Embryonic facial prominence (tissue), 1 donor: ENCODE data around the gene DGAT2.

Experiments
- DNase-seq: peaks from one replicate; pipeline ENCODE4 v3.0.0-alpha.2; 2016; ENCODE audit errors: extremely low spot score

The DGAT2 gene

DNA sequence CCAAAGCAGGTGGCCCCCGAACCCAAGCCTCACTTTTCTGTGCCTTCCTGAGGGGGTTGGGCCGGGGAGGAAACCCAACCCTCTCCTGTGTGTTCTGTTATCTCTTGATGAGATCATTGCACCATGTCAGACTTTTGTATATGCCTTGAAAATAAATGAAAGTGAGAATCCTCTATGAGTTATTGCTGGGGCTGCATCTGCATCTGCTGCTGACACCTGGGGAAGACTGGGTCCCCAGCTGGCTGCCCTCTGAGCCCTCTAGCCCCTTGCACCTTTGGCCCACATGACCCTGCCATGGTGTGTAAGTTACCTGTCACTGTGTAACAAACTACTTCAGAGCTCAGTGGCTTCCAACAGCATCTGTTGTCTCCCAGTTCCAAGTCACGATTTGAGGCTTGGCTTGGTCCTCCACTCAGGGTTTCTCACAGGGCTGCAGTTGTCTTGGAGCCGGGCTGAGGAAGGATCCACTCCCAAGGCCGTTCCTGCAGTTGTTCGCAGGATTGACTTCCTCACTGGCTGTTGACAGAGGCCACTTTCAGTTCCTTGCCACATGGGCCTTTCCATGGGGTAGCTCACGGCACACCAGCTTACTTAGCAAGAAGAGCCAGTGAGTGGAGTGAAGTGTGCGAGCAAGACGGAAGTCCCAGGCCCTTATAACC lies 32.9 kb downstream of the DGAT2 start:
- no peak for DNase-seq

DNA sequence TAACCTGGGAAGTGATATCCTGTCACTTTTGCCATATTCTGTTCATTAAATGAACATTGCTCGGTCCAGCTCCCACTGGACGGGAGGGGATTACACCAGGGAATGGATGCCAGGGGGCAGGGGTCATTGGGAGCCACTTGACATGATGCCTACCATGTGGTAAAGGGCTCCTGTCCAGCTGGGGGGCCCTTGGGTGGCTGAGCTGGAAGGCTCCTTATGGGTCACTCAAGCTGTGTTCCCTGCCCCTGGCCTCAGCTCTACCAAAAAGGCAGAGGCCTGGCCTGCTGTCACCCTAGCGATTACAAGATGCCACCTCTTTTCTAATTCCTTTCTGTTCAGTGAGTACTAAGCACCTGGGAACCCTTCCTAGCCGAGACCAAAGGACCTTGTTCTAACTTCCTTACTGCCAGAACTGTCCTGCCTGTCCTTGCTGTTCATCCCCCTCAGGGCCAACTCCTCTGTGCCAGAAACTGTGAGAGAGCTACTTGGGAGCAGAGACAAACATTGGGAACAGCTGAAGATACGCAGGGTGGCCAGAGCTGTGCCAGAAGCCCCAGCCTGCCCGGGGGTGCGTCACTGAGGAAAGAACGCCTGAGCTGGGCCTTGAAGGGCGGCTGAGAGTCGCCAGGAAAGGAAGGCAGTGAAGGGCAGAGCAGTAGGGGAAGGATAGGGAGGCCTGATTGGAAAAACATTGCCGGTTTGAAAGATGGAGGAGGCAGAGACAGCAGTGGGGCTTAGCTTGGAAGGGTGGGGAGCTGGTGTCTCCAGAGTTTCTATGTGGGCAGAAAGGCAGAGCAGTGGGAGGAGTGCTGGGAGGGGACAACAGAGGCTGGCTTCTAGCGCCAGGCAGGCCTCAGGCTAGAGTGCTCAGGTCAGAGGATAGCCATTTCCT lies 33.7 kb downstream of the DGAT2 start:
- DNase-seq, result no peak

DNA sequence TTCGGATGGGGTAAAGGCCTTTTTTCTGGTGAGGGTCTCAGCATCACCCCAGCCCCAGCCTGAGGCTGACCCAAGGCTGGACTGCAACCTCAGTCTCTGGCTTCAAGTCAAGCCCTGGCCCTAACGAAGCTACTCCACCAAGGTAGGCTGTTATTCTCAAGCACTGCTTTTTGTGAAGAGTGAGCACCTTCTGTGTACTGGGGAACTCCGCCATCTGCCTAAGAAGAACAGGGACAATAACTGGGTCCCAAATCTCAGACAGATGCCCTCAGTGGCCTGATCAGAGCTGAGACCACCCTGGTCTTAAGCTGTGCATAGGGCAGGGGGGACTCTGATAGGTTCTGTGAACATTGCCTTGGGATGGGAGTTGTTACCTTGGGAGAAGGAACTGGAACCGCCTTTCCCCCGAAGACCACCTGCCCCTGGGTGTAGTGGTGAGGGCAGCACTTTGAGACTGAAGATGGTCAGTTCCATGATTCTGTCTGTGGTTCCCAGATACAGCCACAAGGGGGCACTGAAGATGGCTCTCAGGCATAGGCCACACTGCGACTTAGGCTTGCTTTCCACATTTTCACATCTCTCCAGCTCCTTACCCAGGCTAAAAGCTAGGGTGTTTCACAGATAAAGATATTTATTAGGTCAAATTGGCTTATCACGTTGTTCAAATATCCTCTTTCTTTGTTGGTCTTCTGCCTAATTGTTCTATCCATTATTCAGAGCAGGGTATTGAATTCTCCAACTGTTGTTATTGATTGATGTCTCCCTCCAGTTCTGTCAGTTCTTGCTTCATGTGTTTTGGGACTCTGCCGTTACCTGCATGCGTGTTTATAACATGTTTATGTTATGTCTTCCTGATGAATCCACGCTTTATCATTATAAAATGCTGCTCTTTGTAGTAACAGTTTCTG lies 34.6 kb downstream of the DGAT2 start:
- DNase-seq, result no peak

DNA sequence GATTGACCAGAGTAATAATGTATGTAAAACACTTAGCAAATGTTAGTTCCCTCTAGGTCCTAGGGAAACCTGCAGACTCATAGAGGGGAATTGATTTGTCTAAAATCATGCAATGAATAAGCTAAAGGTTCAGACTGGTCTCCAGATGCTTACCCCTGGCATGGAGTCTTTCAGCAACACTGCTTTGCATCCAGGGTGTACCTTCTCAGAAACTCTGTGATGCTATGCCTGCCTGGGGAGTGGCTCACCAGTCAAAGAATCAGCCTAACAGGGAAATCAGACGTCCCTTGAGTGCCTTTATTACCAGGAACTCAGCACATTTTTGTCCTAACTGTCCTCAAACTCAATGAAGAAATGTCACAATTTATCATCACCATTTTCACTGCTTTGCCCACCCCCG lies 40.5 kb downstream of the DGAT2 start:
- no peak for DNase-seq

DNA sequence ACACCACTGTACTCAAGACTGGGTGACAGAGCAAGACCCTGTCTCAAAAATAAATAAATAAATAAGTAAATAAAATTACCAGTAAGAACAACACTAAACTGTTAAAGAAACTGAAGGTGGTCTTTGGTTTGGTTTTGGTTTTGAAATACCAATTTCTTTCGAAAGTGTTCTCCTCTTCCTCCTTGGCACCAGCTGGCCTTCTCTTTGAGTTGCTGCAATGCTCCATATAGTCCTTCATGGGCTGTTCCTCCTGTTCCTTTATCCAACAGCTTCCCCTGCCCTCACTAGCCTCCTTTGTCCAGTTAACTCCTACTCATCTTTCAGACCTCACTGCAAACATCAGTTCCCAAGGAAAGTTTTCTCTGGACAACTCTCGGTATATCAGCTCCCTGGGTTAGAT lies 41.4 kb downstream of the DGAT2 start:
- DNase-seq, result no peak

DNA sequence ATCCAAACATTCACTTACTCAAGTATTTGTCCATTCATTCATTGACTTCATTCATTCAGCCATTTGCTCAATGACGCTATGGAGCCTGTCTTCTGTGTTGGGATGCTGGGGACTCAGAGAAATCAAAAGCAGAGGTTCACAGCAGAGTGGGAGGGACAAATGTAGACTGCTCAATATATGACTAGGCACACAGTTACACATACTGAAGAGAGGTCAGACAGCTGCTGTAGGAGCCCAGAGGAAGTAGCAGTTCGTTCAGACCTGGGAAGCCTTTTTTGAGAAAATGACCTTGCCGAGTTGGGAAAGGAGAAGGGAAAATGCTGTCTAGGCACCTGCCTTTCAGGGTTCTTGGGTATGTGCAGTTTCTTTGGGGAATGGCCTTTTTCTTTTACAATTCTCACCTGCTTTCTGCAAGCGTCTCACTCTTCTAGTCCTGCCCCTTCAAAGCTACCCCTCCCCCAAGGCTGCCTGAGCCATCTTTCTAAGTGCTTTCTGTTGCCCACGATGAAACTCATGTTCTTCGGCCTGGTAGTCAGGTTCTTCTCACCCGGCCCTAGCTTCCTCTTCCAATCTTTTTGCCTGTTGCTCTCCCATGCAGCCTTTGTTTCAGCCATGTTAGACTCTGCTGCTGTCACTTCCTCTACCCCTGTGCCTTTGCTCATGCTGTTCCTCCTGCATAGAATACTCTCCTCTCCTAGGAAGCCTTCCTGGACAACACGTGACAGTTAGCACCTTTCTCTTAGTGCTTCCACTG lies 42.2 kb downstream of the DGAT2 start:
- DNase-seq, result no peak

DNA sequence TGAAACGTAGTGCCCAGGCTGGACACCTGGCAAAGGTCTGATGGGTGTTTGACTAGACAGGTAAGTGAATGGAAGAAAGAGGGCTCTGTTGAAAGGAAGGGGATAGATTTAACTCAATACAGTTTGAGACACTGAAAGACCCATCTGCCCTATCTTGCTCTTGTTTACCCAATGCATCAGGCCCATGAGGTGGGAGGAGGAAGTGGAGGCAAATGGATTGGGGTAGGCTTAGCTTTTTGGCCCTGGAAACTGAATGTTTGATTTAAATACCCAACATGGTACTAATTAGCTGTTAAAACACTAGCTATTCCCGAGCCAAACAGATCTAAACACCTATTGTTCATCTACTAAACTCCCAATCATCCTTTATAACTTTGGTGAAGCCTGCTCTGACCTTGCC lies 42.9 kb downstream of the DGAT2 start:
- DNase-seq, result no peak

DNA sequence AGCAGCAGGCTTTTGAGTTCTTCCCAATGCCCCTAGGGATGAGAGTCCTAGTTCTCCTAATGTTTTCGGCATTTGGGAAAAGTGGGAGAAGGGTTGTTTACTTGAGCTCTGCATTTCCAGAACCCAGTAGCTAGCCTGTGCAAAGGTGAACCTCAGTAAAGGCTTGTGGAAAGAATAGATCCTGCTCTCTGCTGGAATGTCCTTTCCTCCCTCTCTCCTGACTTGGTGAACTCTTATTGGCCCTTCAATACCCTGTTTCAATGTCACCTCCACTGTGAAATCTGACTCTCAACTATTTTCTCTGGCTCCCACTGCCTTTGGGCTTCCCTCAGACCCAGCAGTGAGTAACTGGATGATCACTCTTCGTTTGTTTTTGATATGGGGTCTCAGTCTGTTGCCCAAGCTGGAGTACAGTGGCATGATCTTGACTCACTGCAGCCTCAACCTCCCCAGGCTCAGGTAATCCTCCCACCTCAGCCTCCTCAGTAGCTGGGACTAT lies 44.0 kb downstream of the DGAT2 start:
- DNase-seq, result no peak

DNA sequence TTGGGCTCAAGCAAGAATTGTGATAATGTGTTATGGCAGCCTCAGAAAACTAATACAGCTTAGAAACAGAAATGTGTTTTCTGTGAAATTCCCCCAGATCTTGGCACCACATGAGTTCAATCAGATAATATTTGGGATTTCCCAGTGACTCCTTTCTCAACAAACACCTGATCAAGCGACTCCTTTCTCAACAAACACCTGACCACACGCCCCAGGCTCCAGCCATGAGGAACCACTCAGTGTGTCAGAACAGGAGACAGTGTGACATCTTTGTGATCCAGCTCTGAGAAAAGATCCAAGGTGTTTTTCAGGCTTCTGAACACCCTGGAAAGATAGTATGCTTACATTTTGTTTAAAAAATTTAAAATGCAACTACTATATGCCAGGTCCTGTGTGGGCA lies 44.5 kb downstream of the DGAT2 start:
- DNase-seq, result no peak

DNA sequence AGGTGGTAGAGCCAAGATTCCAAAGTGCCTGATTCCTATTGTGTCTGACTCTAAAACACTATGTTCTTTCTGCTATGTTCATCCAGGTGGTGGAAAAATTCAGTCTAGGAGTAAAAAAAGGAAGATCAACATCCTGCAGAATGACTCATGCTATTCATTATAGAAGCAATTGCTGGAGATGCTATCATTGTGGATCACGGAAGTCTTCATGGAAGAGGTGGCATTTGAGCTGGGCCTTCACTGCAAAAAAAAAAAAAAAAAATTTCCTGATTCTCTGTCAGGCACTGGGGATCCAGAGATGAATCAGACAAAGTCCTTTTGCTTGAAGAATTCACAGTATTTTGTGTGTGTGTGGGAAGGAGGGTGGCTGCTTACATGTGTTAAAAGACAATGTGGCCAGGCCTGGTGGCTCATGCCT lies 45.1 kb downstream of the DGAT2 start:
- no peak for DNase-seq

DNA sequence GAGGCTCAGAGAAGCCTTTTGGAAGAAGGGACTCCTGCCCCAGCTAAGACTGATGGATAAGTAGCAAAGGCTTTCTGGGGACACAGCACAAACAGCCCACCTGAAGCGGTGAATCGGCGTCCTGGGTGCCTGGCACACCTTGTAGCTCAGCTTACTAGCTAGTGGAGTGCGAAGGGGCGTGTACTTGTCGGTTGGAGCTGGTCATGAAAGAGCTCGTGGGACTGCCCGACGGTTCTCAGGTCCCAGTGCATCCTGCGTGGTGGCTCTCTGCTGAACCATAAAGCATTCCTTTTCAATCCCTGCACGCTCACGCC lies 45.7 kb downstream of the DGAT2 start:
- DNase-seq, result no peak

DNA sequence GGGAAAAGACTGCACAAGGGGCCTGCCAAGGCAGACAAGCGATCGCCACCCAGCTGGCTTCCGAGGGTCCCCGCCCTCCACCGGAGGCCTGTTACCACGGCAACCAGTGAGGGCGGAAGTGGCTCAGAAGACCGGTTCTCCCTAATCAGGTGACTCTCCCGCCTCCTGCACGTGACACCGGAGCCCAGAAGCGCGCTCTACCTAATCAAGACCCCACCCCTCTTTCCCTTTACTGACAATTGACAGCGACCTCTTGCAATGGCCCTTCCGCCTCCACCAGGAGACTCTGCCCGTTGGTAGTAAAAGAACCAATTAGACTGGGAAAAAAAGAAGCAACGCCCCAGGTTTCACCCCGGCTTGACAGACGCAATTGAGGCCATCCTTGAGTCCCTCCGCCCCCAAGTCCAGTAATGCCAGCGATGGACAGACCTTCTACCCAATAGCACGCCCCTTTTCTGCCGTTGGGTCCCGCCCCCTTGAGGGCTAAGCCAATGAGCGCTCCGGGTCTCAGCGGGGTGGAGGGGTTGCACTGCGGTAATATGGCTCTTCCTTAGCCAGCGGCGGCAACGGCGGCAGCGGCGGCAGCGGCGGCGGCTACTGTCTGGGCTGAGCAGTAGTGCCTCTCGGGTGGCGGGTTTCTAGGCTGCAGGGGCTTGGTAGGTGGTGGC lies 46.2 kb downstream of the DGAT2 start, which contains the start of gene UVRAG:
UVRAG (plus strand) TSS at position 534 of the 668 bp plus-strand sequence. CDS start 198 bp downstream, outside the sequence.
- DNase-seq, result peak; percentile 97

DNA sequence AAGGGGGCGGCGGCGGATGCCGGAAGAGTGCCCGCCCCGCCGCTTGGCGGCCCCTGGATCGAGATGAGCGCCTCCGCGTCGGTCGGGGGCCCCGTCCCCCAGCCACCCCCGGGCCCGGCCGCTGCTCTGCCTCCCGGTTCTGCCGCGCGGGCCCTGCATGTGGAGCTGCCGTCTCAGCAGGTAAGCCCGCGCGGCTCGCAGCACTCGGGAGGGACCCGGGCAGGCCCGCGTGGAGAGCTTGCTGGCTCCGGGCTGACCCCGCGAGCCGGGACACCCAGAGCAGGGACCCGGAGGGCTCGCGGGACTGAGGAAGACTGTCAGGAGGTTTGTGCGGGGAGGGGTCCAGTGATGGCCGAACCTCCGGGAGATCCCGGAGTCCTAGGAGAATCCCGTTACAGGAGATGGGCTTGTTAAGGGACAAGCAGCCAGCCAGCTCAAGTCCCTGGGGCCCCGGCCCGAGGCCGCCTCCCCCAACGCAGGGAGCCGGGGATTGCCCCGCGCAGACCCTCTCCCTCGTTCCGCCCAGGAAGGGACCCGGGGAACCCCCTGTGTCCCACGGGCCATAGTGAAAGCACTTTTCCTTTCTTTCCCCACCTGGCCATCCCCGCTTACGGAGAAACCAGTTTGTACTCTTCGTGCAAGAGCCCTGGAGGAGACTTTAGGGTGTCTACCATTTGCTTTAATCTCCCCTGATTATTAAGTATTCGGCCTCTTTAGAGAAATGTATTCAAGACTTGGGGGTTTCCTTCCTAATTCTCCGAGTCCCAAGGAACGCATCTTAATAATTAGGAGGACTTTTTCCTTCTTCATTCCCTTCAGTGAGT lies 47.0 kb downstream of the DGAT2 start:
- DNase-seq, result no peak

DNA sequence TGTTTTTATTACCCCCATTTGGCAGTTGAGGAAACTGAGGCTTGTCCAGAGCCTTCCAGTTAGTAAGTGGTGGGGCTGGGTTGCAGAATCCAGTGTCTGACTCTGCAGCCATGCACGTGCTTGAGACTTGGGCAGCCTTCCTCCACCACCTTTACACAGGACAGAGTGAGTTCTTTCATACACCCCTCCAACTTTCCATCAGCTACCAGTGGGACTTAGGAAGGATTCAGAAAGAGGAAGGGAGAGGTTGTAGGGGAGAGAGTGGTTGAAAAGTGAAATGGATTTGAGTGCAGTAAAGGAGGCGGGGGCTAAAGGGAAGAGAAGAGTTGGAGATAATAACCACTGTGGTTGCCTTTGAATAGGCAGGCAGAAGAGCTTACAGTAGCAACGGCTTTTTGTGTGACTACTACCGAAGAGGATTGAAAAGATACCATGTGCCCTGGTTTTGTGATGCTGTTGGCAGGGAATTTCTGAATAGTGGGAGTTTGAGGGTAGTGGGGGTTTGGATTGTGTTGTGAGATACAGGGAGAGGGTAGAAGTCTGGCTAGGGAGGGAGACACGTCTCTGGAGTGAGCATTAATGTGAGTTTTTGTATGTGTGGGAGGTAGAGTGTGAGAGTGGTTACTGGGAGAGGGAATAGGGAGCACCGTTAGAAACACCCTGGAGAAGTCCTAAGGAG lies 48.1 kb downstream of the DGAT2 start:
- DNase-seq, result no peak

DNA sequence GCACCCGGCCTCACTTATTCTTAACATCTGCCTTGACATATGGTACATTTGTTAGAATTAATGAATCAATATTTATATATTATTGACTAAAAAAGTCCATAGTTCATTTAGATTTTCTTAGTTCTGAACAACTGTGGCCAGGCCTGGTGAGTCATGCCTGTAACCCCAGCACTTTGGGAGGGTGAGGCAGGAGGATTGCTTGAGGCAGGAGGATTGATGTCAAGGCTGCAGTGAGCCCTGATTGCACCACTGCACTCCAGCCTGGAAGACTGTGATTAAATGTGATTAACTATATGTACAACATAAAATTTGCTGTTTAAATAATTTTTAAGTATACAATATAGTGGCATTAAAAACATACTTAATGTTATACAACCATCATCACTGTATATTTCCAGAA lies 52.1 kb downstream of the DGAT2 start:
- DNase-seq, result no peak

DNA sequence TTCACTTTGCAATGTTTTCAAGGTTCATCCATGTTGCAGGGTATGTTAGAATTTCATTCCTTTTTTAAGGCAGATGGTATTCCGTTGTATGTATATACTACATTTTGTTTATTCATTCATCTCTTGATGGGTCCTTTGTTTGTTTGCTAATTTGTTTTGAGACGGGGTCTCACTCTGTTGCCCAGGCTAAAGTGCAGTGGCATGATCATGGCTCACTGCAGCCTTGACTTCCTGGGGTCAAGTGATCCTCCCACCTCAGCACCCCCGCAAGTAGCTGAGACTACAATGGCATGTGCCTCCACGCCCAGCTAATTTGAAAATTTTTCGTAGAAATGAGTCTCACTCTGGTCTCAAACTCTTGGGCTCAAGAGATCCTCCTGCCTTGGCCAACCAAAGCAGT lies 52.6 kb downstream of the DGAT2 start:
- DNase-seq, result no peak

DNA sequence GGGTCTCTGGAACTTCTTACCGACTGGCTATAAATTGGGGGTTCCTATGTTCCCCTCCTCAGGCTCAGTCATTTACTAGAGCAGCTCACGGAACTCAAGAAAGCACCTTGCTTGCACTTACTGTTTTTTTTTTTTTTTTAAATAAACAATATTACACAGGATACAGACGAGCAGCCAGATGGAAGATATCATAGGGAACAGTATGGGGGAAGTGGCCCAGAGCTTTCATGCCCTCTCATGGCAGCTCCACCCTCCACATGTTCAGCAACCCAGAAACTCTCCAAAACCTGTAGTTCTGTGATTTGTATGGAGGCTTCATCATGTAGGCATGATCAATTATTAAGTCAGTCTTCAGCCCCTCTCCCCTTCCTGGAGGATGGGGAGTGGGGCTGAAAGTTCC lies 54.0 kb downstream of the DGAT2 start:
- no peak for DNase-seq

DNA sequence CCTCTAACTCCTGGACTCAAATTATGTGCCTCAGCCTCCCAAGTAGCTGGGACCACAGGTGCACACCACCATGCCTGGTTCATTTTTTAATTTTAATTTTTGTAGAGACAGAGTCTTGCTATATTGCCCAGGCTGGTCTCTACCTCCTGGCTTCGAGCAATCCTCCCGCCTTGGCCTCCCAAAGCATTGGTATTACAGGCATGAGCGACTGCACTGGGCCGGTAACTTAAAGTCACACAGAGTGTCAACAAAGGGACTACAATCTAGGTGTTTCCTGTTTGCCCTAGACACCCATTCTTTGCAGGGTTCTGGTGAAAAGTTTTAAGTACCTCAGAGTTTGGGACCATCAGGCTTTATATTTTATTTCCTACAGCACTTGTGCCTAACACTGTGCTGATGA lies 54.8 kb downstream of the DGAT2 start:
- no peak for DNase-seq

DNA sequence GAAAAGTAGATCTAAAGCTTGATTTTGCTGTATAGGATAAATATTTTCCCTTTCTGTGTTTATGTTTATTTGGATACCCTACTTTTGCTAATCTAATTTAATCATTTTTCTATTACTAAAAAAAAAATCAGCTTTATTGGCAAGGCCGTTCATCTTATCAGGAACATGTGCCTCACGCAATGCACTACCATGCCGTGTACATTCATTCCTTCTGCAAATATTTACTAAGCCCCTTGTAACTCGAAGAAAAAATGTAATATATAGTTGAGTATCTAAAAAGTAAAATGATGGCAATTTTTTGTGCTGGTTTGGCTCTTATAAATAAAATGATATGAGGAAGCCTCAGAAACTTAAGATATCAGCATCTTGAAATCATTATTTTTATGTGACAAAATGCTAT lies 55.4 kb downstream of the DGAT2 start:
- no peak for DNase-seq
